Testis (tissue), 3 donors: ENCODE measurements around the gene NUAK1. TPM values are rescaled to one million over a fixed set of nuclear protein-coding genes. Genes with fewer than 3 reads are reported as not detected.

Experiments used
- DNase-seq: peaks from one replicate; pipeline ENCODE4 v3.0.0-alpha.2; 2019
- H3K27ac ChIP-seq, 2 donors: fragments of 200-600 bp; sonication (generic); one replicate each; pipeline ENCODE4 v1.5.1; 2019
- H3K27me3 ChIP-seq: fragments of 200-600 bp; sonication (generic); one replicate; pipeline ENCODE4 v1.5.1; 2019
- H3K36me3 ChIP-seq: fragments of 200-600 bp; sonication (generic); one replicate; pipeline ENCODE4 v1.5.1; 2017; ENCODE audit warnings: low read depth; ENCODE audit errors: missing control alignments
- H3K4me1 ChIP-seq: fragments of 200-600 bp; sonication (generic); one replicate; pipeline ENCODE4 v1.5.1; 2019
- H3K4me3 ChIP-seq, 2 donors: fragments of 200-600 bp; sonication (generic); one replicate each; pipeline ENCODE4 v1.5.1; 2017 to 2019
- H3K9me3 ChIP-seq: fragments of 200-600 bp; sonication (generic); one replicate; pipeline ENCODE4 v1.5.1; 2017
- CTCF ChIP-seq, 3 experiments: fragments of 450-650 bp in 2 of 3; fragments of 200-600 bp in 1 of 3; sonication (generic) in 1 of 3; IDR thresholded peaks; one replicate each; pipeline ENCODE4 v1.5.1; 2016 to 2019; ENCODE audit warnings: antibody characterized with exemption in 3 of 3, mild to moderate bottlenecking in 2 of 3, moderate library complexity in 1 of 3
- POLR2A ChIP-seq: fragments of 450-650 bp; IDR thresholded peaks from one replicate; pipeline ENCODE4 v1.6.1; 2017; ENCODE audit warnings: antibody characterized with exemption, mild to moderate bottlenecking, moderate library complexity
- WGBS, 2 donors: methylation state at CpG; one replicate each; pipeline ENCODE4 v1.1.5; 2018; 5-methylcytosine and 5-hydroxymethylcytosine counted together
- intact Hi-C: fragments of 100-400 bp; cut with DNase I; formaldehyde crosslinking; loops from one replicate; pipeline ENCODE4 v1.15.1; 2023; ENCODE audit warnings: low total_unique reads
- polyA plus RNA-seq: library from polyadenylated mRNA; stranded (reverse); fragments of 350-450 nt; fragmentation: Illumina TruSeq; extraction: RNeasy Lipid Tissue Mini Kit (QIAGEN cat#74804); gene quantifications from one replicate; pipeline ENCODE4 v1.2.3, GENCODE V29; 2014; ENCODE audit warnings: low read depth, low replicate concordance; ENCODE audit not compliant: insufficient read depth
- total RNA-seq, 2 donors: library from RNA; depleted of rRNA; stranded (reverse); fragments of >200 nt; gene quantifications; one replicate each; pipeline ENCODE4 v1.2.3, GENCODE V29; 2016

Gene NUAK1
- total and polyA plus RNA-seq, 3 donors from 2014 or later = 6.6 to 9.1 (median 8.2) TPM

- intact Hi-C loops = no loop called here
- H3K4me1 ChIP-seq = peaks cover 30% of the 10 kb centered on the region
- no peak for DNase-seq
- H3K27me3 ChIP-seq = no peaks in the 10 kb centered on the region
- 74 to 80% methylated on average over 6 to 11 of the region's 13 CpGs for WGBS, 2 donors
- no peak overlapping the region for H3K27ac ChIP-seq
- no peaks in the 10 kb centered on the region for H3K9me3 ChIP-seq
- H3K4me3 ChIP-seq = no peak overlapping the region
- TF ChIP-seq CTCF (IDR thresholded peaks at IDR 0.05) (no peak), POLR2A (no peak)
- H3K36me3 ChIP-seq = no peaks in the 10 kb centered on the region
Observed at GRCh38 chr12:106112145-106112821, 26.5 kb downstream of the NUAK1 start.

- H3K36me3 ChIP-seq = no peaks in the 10 kb centered on the region
- H3K9me3 ChIP-seq = no peaks in the 10 kb centered on the region
- no peaks in the 10 kb centered on the region for H3K27me3 ChIP-seq
- peaks cover 40% of the 10 kb centered on the region for H3K4me1 ChIP-seq
- no peak for DNase-seq
- no peak overlapping the region for H3K4me3 ChIP-seq
- no peak overlapping the region for H3K27ac ChIP-seq
- no peak for TF ChIP-seq CTCF (IDR thresholded peaks at IDR 0.05)
- no peak for TF ChIP-seq POLR2A
- WGBS, 2 donors = 86 to 87% methylated on average over 3 to 4 of the region's 4 CpGs
- intact Hi-C loops = no loop called here
Observed at GRCh38 chr12:106110626-106111300, 28.0 kb downstream of the NUAK1 start.

GRCh38 chr12:106109168-106109910 is 29.4 kb downstream of the NUAK1 start:
- no peak overlapping the region for H3K4me3 ChIP-seq
- no peaks in the 10 kb centered on the region for H3K27me3 ChIP-seq
- H3K9me3 ChIP-seq = no peaks in the 10 kb centered on the region
- H3K36me3 ChIP-seq = no peaks in the 10 kb centered on the region
- no peak overlapping the region for H3K27ac ChIP-seq
- peaks cover 40% of the 10 kb centered on the region for H3K4me1 ChIP-seq
- WGBS, 2 donors = 69 to 74% methylated on average over 4 of the region's 4 CpGs
- intact Hi-C loops = no loop called here
- no peak for DNase-seq
- TF ChIP-seq CTCF (IDR thresholded peaks at IDR 0.05) (no peak), POLR2A (no peak)

GRCh38 chr12:106108185-106108835 is 30.4 kb downstream of the NUAK1 start:
- H3K9me3 ChIP-seq = no peaks in the 10 kb centered on the region
- H3K27me3 ChIP-seq = no peaks in the 10 kb centered on the region
- no peaks in the 10 kb centered on the region for H3K36me3 ChIP-seq
- TF ChIP-seq POLR2A = no peak
- TF ChIP-seq CTCF (IDR thresholded peaks at IDR 0.05) = no peak
- WGBS, 2 donors = 48 to 52% methylated on average over 4 of the region's 4 CpGs
- H3K27ac ChIP-seq = peak overlapping the region in 1 of 2 donors; percentile 69
- intact Hi-C loops = no loop called here
- DNase-seq = no peak
- peaks cover 35% of the 10 kb centered on the region for H3K4me1 ChIP-seq
- H3K4me3 ChIP-seq = no peak overlapping the region
